ENCODE data around the gene UHRF1. TPM values are rescaled to one million over a fixed set of nuclear protein-coding genes. Genes with fewer than 3 reads are reported as not detected.

Gene UHRF1
- polyA plus RNA-seq, 4 donors, result 0.67 to 18.5 (median 6.0) TPM

Other genes starting within 250 kb of the UHRF1 start
- gene MYDGF, start 239.2 kb upstream of the UHRF1 start, polyA plus RNA-seq, result 100 to 1,000 TPM in 2 of 4 donors, 10 to 100 TPM in 2; 45.8 to 220 (median 96.1) TPM
- gene DPP9, start 185.7 kb upstream of the UHRF1 start, polyA plus RNA-seq, result 10 to 100 TPM; 37.1 to 59.5 (median 43.3) TPM
- gene FEM1A, start 117.8 kb upstream of the UHRF1 start, polyA plus RNA-seq, result 1 to 10 TPM; 1.6 to 6.0 (median 3.2) TPM
- gene TICAM1, start 77.8 kb upstream of the UHRF1 start, polyA plus RNA-seq, result 10 to 100 TPM; 14.3 to 38.0 (median 20.6) TPM
- 100 to 1,000 TPM in 3 of 4 donors, 10 to 100 TPM in 1; 77.3 to 190 (median 145) TPM for gene PLIN3, start 41.8 kb upstream of the UHRF1 start, polyA plus RNA-seq
- gene ARRDC5, start 6.6 kb upstream of the UHRF1 start, polyA plus RNA-seq, result under 1 TPM in 2 of 4 donors, not detected in 2; 0.10 to 0.12 TPM
- gene KDM4B, start 59.6 kb downstream of the UHRF1 start, polyA plus RNA-seq, result 10 to 100 TPM in 2 of 4 donors, 1 to 10 TPM in 2; 8.1 to 12.0 (median 10.6) TPM

Data from small intestine (tissue), 4 donors.